Activated CD4-positive, alpha-beta T cell treated with anti-CD3 and anti-CD28 coated beads for 1 hour (primary cell): Measurements from ENCODE around the gene RASSF1.
"Not testable (repeated sequence)": the region's sequence is repeated elsewhere in the genome, so short reads cannot be mapped to it uniquely, and the experiment has no call there.

Experiments used
- DNase-seq: peaks from one replicate; pipeline ENCODE4 v3.0.0-alpha.2; 2020

RASSF1 gene

DNA sequence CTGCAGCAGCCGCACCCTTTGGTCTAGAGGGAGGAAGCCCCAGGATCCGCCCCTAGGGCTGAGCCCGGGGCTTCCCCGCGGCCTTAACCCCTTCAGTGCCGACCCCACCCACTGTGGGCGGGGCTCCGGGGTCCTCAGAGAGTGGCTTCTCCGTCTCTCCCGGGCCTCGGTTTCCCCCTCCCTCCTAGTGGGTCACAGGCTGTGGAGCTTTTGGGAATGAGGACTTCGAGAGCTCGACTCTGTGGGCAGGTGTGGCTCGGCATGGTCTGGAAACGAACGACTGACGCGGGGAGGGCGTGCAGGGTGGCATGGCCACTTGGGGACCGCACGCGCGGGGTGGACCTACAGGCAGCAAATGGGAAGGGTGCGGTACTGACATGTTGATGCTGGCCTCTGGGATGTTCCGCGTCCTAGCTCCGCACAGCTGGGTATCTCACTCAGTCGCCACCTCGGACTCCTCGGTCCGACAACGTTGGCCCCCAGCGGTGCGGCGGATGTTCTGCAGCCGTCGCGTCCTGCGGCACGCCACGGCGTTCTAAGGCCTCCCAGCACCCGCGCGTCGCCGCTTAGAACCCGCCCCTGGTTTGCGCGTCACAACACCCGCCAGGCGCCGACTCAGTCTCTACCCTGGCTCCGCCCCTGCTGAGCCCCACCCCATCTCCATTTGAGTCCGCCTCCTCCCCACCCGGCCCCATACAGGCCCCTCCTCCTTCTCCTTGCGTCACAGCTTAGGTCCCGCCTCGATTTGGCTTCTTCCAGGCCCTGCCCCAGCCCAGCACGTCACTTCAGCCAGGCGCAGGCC, 41.6 kb downstream of the RASSF1 start, which contains the start of the genes HYAL3 and NAA80:
Gene HYAL3, minus strand, starts transcription at position 570 of the 802 bp plus-strand sequence. CDS start 3,803 bp downstream, outside the sequence.
Gene NAA80, minus strand, starts transcription at position 570 of the 802 bp plus-strand sequence. CDS start 1,942 bp downstream, outside the sequence.
- DNase-seq = peak; percentile 99

- DNase-seq = no peak
Observed at GRCh38 chr3:50297896-50298725, 42.5 kb downstream of the RASSF1 start.

DNA sequence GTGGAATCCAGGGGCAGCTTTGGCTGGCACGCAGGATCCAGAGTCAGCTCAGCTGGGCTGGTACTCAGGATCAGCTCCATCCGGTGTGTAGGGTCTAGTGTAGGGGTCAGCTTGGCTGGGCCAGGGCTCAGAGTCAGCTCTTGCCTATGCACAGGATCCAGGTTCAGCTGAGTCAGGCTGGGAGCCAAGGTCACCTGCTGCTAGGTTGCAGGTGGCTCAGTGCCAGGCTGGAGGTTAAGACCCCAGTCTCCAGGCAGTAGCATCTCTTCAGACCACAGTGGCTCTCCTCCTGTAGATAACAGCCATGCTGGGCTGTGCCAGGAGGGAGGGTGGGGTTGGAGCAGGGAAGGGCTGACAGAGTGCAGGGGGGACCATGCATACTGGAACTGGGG, 43.3 kb downstream of the RASSF1 start:
- DNase-seq = no peak

GRCh38 chr3:50296721-50297383, 43.8 kb downstream of the RASSF1 start:
- DNase-seq = no peak

GRCh38 chr3:50295553-50296431, 44.8 kb downstream of the RASSF1 start:
- DNase-seq = no peak

GRCh38 chr3:50294492-50295403, 45.9 kb downstream of the RASSF1 start:
- no peak for DNase-seq

GRCh38 chr3:50294089-50294488, 46.5 kb downstream of the RASSF1 start:
- DNase-seq = no peak

DNA sequence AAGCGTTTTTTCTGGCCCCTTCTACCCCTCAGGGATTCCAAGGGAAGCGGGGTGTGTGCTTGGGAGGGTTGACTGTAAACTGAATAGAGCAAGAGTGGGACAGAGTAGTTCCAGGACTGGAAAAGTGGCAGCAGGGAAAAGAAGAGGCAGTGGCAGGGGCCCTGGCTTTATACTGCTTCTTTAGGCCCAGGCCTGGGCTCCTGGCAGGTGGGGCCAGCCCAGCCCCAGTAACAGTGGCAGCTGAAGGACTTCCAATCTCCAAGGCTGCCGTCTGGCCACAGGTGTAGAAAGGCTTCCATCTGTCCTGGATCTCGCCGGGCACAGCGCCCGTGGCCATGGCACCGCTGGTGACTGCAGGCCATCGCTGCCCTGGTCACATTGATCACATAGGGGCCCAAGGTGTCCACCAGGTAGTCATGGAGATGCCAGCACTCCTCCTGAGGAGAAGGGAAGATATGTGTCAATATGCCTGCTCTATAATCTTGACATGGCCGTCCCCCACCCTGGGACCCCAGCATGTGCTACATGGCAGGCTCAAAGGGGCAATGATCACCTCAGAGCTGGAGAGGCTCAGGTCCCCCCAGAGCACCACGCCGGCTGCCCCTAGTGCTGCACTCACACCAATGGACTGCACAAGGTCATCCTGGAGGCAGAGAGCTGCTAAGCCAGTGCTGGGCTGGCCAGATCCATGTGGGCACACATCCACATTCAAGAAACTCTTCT, 47.4 kb downstream of the RASSF1 start:
- no peak for DNase-seq

- peak; percentile 93 for DNase-seq
Observed at GRCh38 chr3:50292159-50293078, 48.2 kb downstream of the RASSF1 start, which contains the start of gene IFRD2. Gene IFRD2 (minus strand): TSS chr3:50292429. CDS start chr3:50292274, 155 bp downstream.

DNA sequence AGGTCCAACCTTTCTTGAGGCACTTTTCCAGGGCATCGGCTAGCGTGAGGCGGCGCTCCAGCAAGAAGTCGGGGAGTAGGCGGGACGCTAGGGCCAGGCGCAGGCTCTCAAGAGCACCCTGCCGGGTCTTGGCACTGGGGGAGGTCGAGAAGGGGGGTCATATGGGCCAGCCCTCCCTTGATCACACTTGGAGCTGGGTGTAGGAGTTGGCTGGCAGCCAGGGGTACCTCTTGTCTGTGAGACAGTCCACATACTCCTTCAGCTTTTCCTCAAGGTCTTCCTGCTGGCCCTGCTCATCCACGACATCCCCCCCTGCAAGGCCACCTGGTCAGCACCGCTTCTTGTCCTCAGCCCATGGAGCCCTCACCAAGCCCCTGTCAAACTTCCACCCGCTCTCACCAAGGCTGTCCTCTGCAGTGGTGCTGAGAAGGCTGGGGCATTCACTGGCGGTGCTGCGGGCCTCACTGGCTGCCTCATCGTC, 50.4 kb downstream of the RASSF1 start:
- no peak for DNase-seq

DNA sequence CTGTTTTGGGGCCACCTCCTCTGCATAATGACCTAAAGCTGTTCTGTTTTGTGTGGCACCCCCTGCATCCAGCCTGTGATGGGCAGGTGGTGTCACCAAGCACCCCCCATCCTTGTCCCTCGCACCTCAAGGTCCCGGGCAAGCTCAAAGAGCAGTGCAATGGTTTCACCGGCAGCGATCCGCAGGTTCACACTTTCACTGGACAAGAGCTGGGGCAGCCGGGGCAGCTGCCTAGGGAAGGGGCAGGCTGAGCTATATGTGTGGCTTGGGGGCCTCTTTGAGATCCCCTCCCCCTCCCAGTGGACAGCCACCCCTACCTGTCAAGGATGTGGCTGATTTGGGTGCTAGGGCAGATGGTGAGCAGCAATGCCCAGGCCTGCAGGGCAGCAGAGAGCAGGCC, 51.5 kb downstream of the RASSF1 start:
- no peak for DNase-seq

DNA sequence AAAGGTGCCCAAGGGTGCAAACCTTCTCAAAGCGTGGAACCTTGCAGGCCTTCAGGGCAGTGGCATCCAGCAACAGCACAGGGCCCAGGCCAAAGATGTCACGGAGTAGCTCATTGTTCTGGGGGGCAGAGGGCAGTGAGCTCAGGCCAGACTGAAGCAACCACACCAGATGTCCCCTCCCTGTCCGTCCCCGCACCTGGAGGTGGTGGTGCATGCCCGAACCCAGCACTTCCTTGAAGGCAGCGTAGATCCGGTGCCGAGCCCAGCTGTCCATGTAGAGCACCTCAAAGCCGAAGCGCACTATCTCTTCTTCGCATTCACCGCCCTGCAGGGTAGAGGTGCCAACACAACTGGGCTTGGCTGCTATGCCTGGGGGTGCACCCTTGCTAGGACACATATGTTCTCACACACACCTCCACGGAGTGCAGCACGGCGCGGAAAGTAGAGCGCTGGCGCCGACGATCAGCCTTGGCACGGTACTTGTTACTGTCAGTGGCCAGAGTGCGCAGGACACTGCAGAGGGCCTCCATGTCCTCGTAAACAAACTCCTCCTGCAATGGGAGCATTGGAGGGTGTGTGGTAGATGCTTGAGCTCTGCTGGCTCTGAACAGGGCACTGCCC, 52.1 kb downstream of the RASSF1 start:
- no peak for DNase-seq

GRCh38 chr3:50287262-50287661, 53.4 kb downstream of the RASSF1 start:
- no peak for DNase-seq

- DNase-seq = no peak
Observed at GRCh38 chr3:50286322-50287227, 54.1 kb downstream of the RASSF1 start.

DNA sequence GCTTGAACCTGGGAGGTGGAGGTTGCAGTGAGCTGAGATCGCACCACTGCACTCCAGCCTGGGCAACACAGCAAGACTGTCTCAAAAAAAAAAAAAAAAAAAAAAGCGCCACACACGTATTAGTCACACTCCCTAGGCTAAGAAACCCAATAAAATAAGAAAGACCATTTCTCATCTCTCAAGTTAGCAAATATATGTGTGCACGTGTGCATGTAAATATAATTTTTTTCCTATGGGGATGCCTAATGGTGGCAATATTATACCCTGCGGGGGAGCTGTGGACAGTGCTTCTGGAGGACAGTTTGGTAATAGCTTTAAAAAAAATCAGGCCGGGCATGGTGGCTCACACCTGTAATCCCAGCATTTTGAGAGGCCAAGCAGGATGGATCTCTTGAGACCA, 56.5 kb downstream of the RASSF1 start:
- not testable (repeated sequence) for DNase-seq
